HG03025 (cell line): Measurements from ENCODE around the gene CUX1.
"Not testable (repeated sequence)": the region's sequence is repeated elsewhere in the genome, so short reads cannot be mapped to it uniquely, and the experiment has no call there.

Experiments
- ATAC-seq: cut with Tn5 transposase; IDR thresholded peaks from one replicate; pipeline ENCODE4 v1.9.1; 2021; ENCODE audit warnings: mild to moderate bottlenecking, moderate library complexity; ENCODE audit not compliant: unreplicated experiment, low FRiP score

Gene CUX1

GRCh38 chr7:101906291-101907240 is 89.1 kb downstream of the CUX1 start:
- ATAC-seq = no peak

GRCh38 chr7:101910991-101911799 is 93.8 kb downstream of the CUX1 start:
- no peak for ATAC-seq

GRCh38 chr7:101911800-101912715 is 94.6 kb downstream of the CUX1 start:
- ATAC-seq = no peak

GRCh38 chr7:101912716-101913110 is 95.3 kb downstream of the CUX1 start:
- ATAC-seq = no peak

GRCh38 chr7:101913247-101913721 is 95.9 kb downstream of the CUX1 start:
- no peak for ATAC-seq

GRCh38 chr7:101913851-101914250 is 96.4 kb downstream of the CUX1 start:
- ATAC-seq = no peak

GRCh38 chr7:101915000-101915399 is 97.6 kb downstream of the CUX1 start:
- no peak for ATAC-seq

GRCh38 chr7:101916041-101916800 is 98.8 kb downstream of the CUX1 start:
- no peak for ATAC-seq

GRCh38 chr7:101916876-101917275 is 99.5 kb downstream of the CUX1 start:
- no peak for ATAC-seq

- ATAC-seq = no peak
Measured at GRCh38 chr7:101917566-101917965, 100.1 kb downstream of the CUX1 start.

GRCh38 chr7:101918426-101918825 is 101.0 kb downstream of the CUX1 start:
- ATAC-seq = no peak

GRCh38 chr7:101919363-101920115 is 102.1 kb downstream of the CUX1 start:
- ATAC-seq = no peak

GRCh38 chr7:101921061-101921460 is 103.6 kb downstream of the CUX1 start:
- ATAC-seq = no peak

GRCh38 chr7:101921546-101922489 is 104.4 kb downstream of the CUX1 start:
- not testable (repeated sequence) for ATAC-seq

GRCh38 chr7:101922631-101923601 is 105.5 kb downstream of the CUX1 start:
- ATAC-seq = no peak

- no peak for ATAC-seq
Measured at GRCh38 chr7:101923602-101923985, 106.2 kb downstream of the CUX1 start.

GRCh38 chr7:101924171-101924570 is 106.7 kb downstream of the CUX1 start:
- no peak for ATAC-seq
